ENCODE measurements around the gene BLOC1S1.
A peak's percentile ranks its signal among the peaks of the same experiment; 100 is the strongest.

BLOC1S1 gene

GRCh38 chr12:55711786-55712553 lies 3.9 kb upstream of the BLOC1S1 start:
- no peak for DNase-seq (ENCODE audit: low read depth in 2 of 2)

- DNase-seq (ENCODE audit: low read depth in 2 of 2): no peak
Observed at GRCh38 chr12:55712700-55713415, 3.0 kb upstream of the BLOC1S1 start.

- no peak for DNase-seq (ENCODE audit: low read depth in 2 of 2)
Observed at GRCh38 chr12:55713721-55714120, 2.1 kb upstream of the BLOC1S1 start.

DNA sequence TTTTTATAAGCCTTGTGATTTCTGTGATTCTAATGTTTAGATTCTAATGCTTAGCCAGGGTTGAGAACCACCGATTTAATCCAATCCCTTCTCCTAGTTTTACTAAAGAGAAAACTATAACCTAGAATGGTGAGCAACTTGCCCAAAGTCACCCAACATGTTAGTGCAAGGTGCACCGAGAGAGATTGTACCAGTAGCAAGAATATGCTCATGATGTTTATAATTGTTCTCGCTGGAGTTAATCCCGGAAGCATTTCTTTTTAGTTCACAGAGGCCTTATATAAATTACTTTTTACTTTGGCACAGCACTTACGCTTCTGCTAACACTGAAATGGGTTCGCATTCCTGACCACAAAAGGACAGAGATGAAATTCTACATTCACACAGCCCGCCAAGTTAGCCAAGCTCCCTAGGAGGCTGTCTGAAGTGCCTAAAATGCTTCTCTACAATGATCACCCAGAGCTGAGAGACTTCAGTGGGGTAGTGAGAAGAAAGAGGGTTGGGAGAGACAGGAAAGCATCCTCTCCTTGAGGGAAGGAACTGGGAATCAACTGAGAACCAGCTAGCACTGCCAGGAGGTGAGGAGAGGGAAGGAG lies 579 bp upstream of the BLOC1S1 start:
- DNase-seq (ENCODE audit: low read depth in 2 of 2): no peak

DNA sequence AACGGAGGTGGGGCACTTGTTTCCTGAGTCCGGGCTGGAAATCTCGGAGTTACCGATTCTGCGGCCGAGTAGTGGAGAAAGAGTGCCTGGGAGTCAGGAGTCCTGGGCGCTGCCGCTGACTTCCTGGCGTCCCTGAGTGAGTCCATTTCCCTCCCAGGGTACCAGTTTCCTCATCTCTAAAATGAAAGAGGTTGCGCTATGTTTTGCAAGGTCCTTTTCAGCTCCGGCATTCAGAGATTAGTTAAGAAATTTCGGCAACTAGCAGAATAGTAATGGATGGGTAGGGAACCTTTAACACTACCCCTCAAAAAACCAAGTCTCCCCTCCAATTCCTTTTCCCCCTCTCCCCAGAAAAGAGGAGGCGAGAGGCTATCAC lies 724 bp downstream of the BLOC1S1 start:
- DNase-seq (ENCODE audit: low read depth in 2 of 2): no peak

GRCh38 chr12:55717011-55718007 lies 1.5 kb downstream of the BLOC1S1 start:
- no peak for DNase-seq (ENCODE audit: low read depth in 2 of 2)

GRCh38 chr12:55718015-55718414 lies 2.2 kb downstream of the BLOC1S1 start:
- DNase-seq (ENCODE audit: low read depth in 2 of 2): no peak

DNA sequence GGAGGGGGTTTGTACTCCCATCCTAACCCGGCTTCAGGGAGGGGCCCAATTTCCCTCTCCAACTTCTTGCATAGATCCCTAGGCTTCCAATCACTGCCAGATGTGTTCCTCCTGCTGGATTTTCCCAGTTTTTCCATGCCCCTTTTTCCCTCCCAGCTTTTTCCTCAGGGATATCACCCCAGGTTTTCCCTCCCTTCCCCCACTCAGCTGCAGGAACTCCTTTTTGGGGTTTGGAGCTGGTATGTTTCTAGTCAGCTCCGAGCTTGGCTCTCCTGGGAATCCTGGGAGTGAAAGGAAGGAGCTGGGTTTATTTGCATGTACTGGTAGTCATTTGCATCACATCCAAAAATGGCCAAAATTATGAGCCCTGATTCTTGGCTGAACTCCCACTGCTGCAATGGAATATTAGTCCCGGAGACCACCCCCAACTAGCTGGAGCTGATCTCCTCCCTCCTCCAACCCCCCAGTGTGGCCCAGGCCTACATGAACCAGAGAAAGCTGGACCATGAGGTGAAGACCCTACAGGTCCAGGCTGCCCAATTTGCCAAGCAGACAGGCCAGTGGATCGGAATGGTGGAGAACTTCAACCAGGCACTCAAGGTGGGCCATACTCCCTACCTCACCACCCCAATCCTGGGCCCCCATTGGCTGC lies 2.9 kb downstream of the BLOC1S1 start:
- DNase-seq (ENCODE audit: low read depth in 2 of 2): no peak

DNA sequence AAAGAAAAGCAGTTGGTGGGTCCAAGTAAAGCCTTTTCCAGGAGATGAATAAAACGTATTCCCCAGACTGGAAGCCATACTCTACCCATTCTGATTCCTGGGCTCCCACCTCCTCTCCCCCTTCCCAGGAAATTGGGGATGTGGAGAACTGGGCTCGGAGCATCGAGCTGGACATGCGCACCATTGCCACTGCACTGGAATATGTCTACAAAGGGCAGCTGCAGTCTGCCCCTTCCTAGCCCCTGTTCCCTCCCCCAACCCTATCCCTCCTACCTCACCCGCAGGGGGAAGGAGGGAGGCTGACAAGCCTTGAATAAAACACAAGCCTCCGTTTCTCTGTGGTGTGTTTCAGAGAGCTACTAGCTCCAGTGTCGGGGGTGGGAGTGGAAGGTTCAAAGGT lies 3.5 kb downstream of the BLOC1S1 start:
- no peak for DNase-seq (ENCODE audit: low read depth in 2 of 2)

DNA sequence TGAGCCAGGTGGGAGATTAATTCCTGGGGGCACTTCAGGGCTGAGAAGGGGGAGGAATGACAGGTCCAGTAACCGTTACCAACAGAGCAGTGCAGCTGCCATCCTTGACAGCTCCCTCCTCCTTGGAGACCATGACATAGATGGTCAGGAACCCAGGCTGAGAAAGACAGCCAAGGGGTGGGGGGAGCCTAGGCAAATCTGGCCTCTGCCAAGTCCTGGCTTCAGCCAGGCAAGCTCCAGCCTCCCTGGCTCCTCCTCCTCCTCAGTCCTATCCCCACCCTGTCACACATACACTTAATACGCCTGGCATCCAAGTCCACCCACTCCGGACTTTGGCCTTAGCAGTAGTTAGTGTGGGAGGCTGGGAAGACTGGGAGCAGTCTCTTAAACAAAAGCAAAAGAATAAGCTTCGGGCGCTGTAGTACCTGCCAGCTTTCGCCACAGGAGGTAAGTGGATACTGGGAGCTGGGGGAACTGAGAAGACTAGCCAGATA lies 4.3 kb downstream of the BLOC1S1 start, which contains the start of gene RDH5:
Gene RDH5, plus strand, starts transcription at position 323 of the 494 bp plus-strand sequence. CDS start 792 bp downstream, outside the sequence.
- DNase-seq (ENCODE audit: low read depth in 2 of 2): no peak

- DNase-seq (ENCODE audit: low read depth in 2 of 2): no peak
Observed at GRCh38 chr12:55720894-55721444, 5.1 kb downstream of the BLOC1S1 start.

DNA sequence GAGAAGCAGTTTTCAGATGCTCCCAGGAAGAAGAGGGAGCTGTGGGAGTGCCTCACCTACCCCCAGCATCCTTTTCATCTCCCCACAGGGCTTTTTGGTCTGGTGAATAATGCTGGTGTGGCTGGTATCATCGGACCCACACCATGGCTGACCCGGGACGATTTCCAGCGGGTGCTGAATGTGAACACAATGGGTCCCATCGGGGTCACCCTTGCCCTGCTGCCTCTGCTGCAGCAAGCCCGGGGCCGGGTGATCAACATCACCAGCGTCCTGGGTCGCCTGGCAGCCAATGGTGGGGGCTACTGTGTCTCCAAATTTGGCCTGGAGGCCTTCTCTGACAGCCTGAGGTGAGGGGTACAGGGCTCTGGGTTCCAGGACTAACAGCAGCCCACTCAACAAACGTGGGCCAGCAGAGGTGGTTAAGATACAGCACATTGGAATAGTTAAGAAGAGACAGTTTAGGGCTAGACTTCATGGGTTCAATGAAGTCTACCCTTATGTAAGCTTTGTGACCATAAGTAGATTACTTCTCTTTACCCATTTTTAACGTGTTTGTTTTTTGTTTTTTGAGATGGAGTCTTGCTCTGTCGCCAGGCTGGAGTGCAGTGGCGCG lies 5.9 kb downstream of the BLOC1S1 start:
- no peak for DNase-seq (ENCODE audit: low read depth in 2 of 2)

DNA sequence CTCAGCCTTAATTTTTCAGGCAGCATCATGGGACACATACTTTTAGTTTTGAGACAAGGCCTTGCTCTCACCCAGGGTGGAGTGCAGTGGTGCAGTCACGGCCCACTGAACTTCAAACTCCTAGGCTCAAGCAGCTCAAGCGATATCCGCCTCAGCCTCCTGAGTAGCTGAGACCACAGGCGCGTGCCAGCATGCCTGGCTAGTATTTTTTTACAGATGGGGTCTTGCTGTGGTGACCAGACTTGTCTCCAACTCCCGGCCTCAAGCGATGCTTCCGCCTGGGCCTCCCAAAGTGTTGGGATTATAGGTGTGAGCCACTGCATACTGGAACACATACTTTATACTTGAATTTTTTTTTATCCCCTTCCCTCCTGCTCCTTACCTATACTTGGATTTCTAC lies 7.1 kb downstream of the BLOC1S1 start:
- no peak for DNase-seq (ENCODE audit: low read depth in 2 of 2)

GRCh38 chr12:55723516-55724225 lies 7.8 kb downstream of the BLOC1S1 start:
- DNase-seq (ENCODE audit: low read depth in 2 of 2): no peak

DNA sequence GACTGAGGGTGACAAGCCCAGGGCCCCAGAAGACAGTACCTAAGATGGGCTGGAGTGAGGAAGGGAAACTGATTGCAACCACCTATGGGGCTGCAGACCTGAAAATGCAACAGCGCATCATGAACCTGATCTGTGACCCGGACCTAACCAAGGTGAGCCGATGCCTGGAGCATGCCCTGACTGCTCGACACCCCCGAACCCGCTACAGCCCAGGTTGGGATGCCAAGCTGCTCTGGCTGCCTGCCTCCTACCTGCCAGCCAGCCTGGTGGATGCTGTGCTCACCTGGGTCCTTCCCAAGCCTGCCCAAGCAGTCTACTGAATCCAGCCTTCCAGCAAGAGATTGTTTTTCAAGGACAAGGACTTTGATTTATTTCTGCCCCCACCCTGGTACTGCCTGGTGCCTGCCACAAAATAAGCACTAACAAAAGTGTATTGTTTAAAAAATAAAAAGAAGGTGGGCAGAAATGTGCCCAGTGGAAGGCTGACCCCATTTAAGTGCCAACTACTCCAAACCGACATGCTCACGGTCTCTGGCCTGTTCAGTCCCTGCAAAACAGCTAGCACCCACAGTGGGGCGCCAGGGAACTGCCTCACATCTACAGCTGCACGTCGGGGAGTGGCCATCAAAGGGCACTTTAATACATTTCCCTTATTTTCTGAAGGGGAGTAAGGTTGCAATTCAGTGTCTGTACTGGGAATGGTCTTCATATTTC lies 8.5 kb downstream of the BLOC1S1 start:
- peak; percentile 37 to 40 for DNase-seq (ENCODE audit: low read depth in 2 of 2)

DNA sequence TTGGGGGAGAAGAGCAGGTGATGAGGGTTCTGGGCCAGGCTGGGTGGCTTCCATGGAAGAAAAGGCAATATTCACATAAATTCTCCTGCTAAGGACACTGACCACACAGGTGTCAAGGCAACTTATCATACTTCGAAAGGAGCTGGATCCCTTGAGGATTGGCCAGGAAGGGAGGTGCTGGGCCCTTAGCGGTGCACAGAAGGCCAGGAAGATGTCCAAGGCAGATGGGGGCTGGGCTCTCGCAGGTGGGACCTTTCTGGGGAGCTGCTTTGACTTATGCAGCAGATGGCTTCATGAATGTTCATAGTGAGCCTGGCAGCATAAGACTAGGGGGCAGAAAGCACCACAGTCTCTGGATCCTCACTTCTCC lies 9.1 kb downstream of the BLOC1S1 start:
- no peak for DNase-seq (ENCODE audit: low read depth in 2 of 2)

DNA sequence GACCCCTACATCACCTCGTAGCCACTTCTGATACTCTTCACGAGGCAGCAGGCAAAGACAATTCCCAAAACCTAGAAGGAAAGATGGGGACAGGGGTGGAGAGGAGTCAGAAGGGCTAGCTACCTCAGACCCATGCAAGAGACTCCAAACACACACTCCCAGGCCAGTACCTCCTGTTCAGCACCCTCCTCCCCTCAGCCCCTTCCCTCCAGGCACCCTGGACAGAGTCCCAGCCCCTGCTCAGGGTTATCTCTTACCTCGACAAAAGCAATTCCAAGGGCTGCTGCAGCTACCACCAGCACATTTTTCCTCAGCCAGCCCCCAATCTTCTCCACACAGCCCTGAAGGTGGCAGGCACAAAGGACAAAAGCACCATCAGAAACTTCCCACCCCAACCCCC lies 9.7 kb downstream of the BLOC1S1 start:
- DNase-seq (ENCODE audit: low read depth in 2 of 2): no peak

DNA sequence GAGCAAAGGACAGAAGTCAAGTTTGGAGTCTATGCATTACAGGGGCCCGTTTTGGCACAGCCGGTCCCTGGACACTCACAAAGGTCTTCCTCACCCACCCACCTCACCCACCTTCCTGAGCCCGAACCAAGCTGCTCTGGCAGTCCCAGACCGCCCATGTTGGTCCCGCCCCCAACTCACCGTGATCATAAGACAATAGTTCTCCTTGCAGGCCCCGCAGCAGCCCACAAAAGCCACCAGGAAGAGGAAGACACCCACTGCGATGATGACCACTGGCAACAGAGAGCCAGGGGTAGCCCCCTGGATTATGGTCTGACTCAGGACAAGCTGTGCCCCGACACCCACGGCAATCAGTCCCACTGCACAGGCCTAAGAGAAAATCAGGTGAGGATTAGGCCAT lies 11.1 kb downstream of the BLOC1S1 start:
- no peak for DNase-seq (ENCODE audit: low read depth in 2 of 2)

DNA sequence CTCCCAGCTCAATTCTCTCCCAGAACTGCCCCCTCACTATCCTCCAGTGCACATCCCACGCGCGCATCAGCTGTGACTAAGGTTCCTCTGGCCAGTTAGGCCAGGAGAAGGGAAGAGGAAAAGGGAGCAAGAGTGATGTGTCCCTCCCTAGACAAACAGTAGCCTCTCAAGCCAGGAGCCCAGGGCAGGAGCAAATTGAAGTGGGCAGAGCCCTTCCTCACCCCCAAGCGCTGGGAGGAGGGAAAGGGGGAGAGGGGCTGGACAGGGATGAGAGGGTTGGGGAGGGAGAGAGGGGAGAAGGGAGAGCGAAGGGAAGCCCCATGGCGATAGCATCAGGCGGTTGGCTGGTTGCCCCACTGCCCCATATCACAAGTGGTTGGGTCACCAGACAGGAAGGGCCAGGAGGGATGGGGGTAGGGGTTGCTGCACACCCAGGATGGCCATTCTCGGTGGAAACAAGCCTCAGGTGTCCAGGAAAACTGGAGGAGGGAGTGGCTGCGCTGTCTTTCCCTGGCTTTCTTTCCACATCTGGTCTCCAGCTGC lies 11.9 kb downstream of the BLOC1S1 start:
- DNase-seq (ENCODE audit: low read depth in 2 of 2): no peak
